ENCODE data around the gene MERTK. TPM values are rescaled to one million over a fixed set of nuclear protein-coding genes. Genes with fewer than 3 reads are reported as not detected.

The MERTK gene
- total RNA-seq, 1 donor from 2014 or later: 4.7 TPM

DNA sequence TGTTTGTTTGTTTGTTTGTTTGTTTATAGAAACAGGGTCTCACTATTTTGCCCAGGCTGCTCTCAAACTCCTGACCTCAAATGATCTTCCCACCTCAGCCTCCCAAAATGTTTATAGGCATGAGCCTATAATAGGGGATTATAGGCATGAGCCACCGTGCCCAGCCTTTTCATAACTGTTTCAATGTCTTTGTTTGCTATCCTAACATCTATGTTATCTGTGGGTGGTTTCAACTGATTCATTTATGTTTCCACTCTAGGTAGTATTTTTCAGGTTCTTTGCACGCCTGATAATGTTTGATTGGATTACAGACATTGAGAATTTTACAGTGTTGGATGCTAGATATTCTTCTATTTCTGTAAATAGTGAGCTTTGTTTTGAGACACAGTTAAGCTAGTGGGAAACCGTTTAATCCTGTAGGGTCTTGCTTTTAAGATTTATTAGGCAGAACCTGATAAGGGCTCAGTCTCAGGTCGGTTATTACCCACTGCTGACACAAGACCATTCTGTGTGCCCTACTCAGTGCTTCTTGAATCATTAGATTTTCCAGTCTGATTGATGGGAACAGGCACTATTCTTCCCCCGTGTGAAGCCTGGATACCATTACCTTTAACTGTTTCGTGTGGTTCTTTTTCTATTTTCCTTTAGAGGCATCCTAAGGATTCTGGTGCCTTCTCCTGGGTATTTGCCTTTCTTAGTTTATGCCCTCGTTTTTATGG, 80.2 kb downstream of the MERTK start:
- DNase-seq: no peak
- no peak overlapping the region for H3K4me3 ChIP-seq
- peaks cover 13% of the 10 kb centered on the region for H3K9me3 ChIP-seq (replicated peaks)
- H3K4me1 ChIP-seq: peaks cover 4% of the 10 kb centered on the region
- intact Hi-C loops (cut with micrococcal nuclease): no loop called here
- TF ChIP-seq, protein P1, sequence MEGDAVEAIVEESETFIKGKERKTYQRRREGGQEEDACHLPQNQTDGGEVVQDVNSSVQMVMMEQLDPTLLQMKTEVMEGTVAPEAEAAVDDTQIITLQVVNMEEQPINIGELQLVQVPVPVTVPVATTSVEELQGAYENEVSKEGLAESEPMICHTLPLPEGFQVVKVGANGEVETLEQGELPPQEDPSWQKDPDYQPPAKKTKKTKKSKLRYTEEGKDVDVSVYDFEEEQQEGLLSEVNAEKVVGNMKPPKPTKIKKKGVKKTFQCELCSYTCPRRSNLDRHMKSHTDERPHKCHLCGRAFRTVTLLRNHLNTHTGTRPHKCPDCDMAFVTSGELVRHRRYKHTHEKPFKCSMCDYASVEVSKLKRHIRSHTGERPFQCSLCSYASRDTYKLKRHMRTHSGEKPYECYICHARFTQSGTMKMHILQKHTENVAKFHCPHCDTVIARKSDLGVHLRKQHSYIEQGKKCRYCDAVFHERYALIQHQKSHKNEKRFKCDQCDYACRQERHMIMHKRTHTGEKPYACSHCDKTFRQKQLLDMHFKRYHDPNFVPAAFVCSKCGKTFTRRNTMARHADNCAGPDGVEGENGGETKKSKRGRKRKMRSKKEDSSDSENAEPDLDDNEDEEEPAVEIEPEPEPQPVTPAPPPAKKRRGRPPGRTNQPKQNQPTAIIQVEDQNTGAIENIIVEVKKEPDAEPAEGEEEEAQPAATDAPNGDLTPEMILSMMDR (IDR thresholded peaks at IDR 0.05; ENCODE audit: borderline replicate concordance): no peak
- H3K36me3 ChIP-seq: peaks cover 54% of the 10 kb centered on the region
- no peaks in the 10 kb centered on the region for H3K27me3 ChIP-seq (ENCODE audit: low read depth)
- H3K27ac ChIP-seq (replicated peaks): no peak overlapping the region

DNA sequence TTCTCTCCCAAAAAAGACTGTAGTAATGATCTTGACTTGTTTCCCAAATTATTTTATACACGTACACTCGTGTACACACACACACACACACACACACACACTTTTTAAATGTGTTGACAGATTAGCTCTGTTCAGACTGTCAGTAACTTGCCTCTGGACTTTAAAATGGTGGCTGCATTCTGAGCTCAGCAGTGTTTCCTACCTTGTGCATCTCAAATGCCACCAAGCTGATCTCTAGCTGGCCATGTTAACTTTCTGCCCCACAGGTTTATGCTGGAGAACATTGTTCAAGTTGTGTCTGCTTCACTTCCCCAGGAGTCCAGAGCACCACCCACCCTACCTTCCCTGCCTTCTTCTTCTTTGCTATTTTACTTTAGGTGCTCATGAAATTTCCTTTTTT, 83.3 kb downstream of the MERTK start:
- peaks cover 3% of the 10 kb centered on the region for H3K4me1 ChIP-seq
- H3K36me3 ChIP-seq: peaks cover 61% of the 10 kb centered on the region
- H3K27me3 ChIP-seq (ENCODE audit: low read depth): no peaks in the 10 kb centered on the region
- TF ChIP-seq, protein P1 (IDR thresholded peaks at IDR 0.05; ENCODE audit: borderline replicate concordance): no peak
- H3K27ac ChIP-seq (replicated peaks): no peak overlapping the region
- DNase-seq: no peak
- no peak overlapping the region for H3K4me3 ChIP-seq
- intact Hi-C loops (cut with micrococcal nuclease): no loop called here
- H3K9me3 ChIP-seq (replicated peaks): peaks cover 12% of the 10 kb centered on the region

DNA sequence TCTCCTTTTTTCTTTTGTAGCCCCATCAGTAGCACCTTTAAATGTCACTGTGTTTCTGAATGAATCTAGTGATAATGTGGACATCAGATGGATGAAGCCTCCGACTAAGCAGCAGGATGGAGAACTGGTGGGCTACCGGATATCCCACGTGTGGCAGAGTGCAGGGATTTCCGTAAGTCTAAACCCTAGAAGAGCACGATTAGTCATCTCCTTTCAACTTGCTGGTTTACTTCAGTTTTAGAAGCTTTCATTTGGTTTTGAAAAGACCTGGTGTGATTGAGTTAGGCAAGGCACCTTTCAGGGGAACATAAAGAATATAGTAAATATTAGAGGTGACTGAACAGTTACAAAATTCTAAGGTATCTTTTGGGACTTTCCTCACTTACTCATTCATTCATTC, 84.4 kb downstream of the MERTK start:
- DNase-seq: no peak
- H3K4me1 ChIP-seq: peaks cover 3% of the 10 kb centered on the region
- TF ChIP-seq, protein P1 (IDR thresholded peaks at IDR 0.05; ENCODE audit: borderline replicate concordance): no peak
- no peak overlapping the region for H3K4me3 ChIP-seq
- peaks cover 51% of the 10 kb centered on the region for H3K36me3 ChIP-seq
- H3K9me3 ChIP-seq (replicated peaks): peaks cover under 1% of the 10 kb centered on the region
- H3K27me3 ChIP-seq (ENCODE audit: low read depth): no peaks in the 10 kb centered on the region
- intact Hi-C loops (cut with micrococcal nuclease): no loop called here
- no peak overlapping the region for H3K27ac ChIP-seq (replicated peaks)

DNA sequence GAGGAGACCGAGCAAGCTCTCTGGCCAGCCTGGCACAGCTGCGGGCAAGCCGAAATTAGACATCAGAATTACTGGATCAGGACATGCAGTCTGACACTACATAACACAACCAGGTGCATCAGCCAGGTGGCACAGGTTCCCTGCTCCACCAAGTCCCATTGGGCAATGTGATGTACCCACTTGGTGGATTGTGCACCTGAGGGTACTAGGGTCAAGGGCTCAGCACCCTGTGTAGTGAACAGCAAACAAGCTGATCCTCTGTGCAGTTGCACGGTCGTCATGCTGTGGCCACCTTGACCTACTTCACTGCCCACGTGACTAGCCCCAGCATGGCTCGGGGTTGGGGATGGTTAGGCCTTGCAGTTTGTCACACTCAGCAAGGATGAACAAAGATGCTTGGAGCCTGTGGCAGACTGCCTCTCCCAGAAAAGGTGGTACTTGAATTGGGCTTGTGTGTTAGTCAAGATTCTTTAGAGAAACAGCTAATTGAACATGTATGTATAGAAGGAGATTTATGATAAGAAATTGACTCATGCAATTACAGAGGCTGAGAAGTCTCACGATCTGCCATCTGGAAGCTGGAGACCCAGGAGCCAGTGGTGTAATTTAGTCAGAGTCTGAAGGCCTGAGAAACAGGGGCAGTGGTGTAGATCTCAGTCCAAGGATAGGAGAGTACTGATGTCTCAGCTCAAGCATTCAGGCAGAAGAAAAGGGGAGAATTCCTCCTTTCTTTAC, 85.2 kb downstream of the MERTK start:
- Histone ChIP-seq H3K27me3 (ENCODE audit: low read depth) (no peaks in the 10 kb centered on the region), H3K36me3 (peaks cover 51% of the 10 kb centered on the region), H3K9me3 (replicated peaks) (no peaks in the 10 kb centered on the region), H3K4me1 (peaks cover 3% of the 10 kb centered on the region), H3K4me3 (no peak overlapping the region), H3K27ac (replicated peaks) (no peak overlapping the region)
- intact Hi-C loops (cut with micrococcal nuclease): no loop called here
- no peak for DNase-seq
- TF ChIP-seq, protein P1 (IDR thresholded peaks at IDR 0.05; ENCODE audit: borderline replicate concordance): no peak

DNA sequence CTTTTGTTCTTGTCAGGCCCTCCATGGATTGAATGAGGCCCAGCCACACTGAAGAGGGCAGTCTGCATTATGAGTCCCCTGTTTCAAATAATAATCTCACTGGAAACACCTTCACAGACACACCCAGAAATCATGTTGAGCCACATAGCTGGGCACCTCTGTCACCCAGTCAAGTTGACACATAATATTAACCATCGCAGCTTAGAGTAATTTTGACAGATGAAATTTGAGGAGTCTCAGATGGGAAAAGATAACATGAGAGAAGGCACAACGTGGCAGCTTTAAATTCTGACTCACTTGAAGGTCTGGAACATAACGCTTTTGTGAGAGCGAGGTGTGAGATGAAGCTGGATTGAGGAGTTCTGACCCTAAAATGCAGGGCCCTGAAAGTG, 85.8 kb downstream of the MERTK start:
- no peak overlapping the region for H3K27ac ChIP-seq (replicated peaks)
- H3K36me3 ChIP-seq: peaks cover 53% of the 10 kb centered on the region
- intact Hi-C loops (cut with micrococcal nuclease): no loop called here
- H3K27me3 ChIP-seq (ENCODE audit: low read depth): no peaks in the 10 kb centered on the region
- no peak overlapping the region for H3K4me3 ChIP-seq
- DNase-seq: no peak
- no peaks in the 10 kb centered on the region for H3K9me3 ChIP-seq (replicated peaks)
- TF ChIP-seq, protein P1 (IDR thresholded peaks at IDR 0.05; ENCODE audit: borderline replicate concordance): no peak
- peaks cover 3% of the 10 kb centered on the region for H3K4me1 ChIP-seq
